22Rv1 (cell line): ENCODE measurements around the gene ADGRB2.
A peak's percentile ranks its signal among the peaks of the same experiment; 100 is the strongest.

Source experiments
- H3K27ac ChIP-seq: fragments of 450-650 bp; 2 replicates; pipeline ENCODE4 v1.5.1; 2017
- ZFX ChIP-seq: fragments of 450-650 bp; IDR thresholded peaks from 2 replicates; pipeline ENCODE4 v1.6.1; 2017; ENCODE audit warnings: antibody characterized with exemption, borderline replicate concordance
- TF ChIP-seq, protein P1 (sequence below): fragments of 450-650 bp; IDR thresholded peaks from 2 replicates; pipeline ENCODE4 v1.5.1; 2017; ENCODE audit warnings: mild to moderate bottlenecking

ADGRB2 gene

DNA sequence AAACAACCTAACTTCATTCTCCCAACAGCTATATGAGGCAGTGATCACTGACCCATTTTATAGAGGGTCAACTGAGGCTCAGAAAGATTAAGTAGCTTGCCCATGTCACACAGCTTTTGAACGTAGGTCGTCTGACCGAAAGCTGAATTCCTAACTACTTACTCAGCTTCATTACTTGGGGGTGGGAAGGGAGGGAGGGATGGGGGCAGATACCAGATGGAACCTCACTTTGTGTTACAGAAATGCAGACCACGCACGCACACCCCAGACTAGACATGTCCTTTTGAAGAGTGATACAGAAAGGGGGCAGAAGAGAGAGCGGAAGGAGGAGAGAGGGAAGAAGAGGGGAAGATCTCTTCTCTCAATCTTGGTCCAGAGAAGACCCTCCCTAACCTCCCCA is 2.3 kb downstream of the ADGRB2 start:
- no peak overlapping the region for H3K27ac ChIP-seq
- no peak for TF ChIP-seq ZFX
- TF ChIP-seq, protein P1, sequence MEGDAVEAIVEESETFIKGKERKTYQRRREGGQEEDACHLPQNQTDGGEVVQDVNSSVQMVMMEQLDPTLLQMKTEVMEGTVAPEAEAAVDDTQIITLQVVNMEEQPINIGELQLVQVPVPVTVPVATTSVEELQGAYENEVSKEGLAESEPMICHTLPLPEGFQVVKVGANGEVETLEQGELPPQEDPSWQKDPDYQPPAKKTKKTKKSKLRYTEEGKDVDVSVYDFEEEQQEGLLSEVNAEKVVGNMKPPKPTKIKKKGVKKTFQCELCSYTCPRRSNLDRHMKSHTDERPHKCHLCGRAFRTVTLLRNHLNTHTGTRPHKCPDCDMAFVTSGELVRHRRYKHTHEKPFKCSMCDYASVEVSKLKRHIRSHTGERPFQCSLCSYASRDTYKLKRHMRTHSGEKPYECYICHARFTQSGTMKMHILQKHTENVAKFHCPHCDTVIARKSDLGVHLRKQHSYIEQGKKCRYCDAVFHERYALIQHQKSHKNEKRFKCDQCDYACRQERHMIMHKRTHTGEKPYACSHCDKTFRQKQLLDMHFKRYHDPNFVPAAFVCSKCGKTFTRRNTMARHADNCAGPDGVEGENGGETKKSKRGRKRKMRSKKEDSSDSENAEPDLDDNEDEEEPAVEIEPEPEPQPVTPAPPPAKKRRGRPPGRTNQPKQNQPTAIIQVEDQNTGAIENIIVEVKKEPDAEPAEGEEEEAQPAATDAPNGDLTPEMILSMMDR = no peak

DNA sequence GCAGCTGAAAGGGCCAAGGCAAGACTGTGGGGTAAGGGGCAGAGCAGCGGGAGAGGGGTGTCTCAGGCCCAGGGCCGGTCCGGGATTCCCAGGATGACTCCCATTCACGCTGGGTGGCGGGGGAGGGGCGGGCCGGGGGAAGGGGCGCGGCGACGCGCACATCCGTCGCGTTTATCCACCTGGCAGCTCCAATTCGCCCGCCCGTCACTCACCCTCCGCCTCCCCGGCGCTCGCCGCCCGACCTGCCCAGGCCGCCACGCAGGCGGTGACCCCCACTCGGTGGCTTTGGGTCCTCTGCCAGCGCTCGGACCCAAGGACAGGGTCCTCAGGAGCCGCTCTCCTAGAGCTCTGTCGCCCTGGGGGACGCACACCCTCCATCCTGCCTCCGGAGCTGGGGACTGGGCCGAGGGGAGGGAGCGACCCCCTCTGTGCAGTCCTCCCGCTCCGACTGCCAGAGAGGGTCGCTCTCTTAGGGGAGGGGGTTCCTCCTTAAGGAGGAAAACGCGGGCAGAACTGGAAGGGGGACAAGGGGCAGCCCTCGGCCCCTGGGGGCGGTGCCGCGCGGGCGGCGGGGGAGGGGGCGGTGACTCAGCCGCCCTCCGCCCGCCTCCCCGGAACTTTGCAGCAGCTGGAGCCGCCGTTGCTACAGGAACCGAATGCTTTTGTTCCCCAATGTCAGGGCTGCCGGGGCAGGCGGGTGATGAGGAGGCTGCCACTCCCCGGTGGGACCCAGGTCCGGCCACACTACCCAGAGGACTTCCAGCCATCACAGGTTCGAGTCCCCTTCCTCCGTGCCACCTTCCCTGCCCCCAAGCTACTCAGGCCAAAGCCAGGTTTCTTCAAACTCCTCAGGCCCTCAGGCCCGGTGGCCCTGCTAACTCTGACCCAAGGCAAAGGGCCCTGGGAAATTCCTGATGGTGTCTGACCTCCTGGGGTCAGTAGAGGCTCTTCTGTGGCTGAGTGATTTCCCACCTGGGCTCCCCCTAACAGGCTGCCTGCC is 3.4 kb downstream of the ADGRB2 start:
- H3K27ac ChIP-seq = no peak overlapping the region
- TF ChIP-seq, protein P1 = no peak
- no peak for TF ChIP-seq ZFX

DNA sequence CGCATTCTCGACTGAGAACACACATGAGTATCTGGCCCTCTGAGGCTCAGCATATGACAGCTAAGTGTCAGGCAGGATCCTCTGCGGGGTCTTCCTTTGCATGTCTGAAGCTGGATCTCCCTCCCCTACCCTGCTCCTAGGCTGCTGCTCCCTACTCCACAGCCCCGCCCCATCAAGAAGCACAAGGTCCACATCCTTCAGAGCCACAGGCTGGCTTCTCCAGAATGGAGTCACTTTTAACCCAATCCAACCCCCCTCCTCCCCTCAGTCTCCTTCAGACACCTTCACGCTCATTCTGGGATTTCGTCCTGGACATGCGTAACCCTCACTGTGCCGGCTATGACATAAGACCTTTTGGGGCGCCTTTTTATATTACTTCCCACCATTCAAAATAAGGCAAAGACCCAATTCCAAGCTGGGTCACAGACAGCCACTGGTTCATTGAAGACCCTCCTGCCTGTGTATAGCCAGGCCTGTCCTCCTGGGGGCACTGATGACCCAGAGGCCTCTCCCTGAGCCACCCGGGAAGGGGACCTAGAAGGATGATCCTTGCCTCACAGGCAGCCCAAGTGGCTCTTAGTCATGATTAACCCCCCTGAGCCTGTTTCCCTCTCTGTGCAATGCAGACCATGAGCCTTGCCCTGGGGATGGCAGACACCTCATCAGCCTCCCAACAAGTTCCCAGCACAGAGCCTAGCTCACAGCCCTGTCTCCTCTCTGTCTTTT is 4.7 kb downstream of the ADGRB2 start:
- H3K27ac ChIP-seq = no peak overlapping the region
- TF ChIP-seq ZFX = no peak
- TF ChIP-seq, protein P1 = no peak

GRCh38 chr1:31758823-31759222 is 5.3 kb downstream of the ADGRB2 start:
- no peak overlapping the region for H3K27ac ChIP-seq
- TF ChIP-seq, protein P1 = no peak
- TF ChIP-seq ZFX = no peak

- TF ChIP-seq ZFX = no peak
- TF ChIP-seq, protein P1 = no peak
Observed at GRCh38 chr1:31757989-31758388, 6.2 kb downstream of the ADGRB2 start.

GRCh38 chr1:31757204-31757679 is 6.9 kb downstream of the ADGRB2 start:
- TF ChIP-seq ZFX = no peak
- TF ChIP-seq, protein P1 = peak; percentile 25; the same call in 1 of the 2 replicates
- H3K27ac ChIP-seq = no peak overlapping the region

More at GRCh38 chr1:31757989-31758388, 6.2 kb downstream of the ADGRB2 start:
- no peak overlapping the region for H3K27ac ChIP-seq

DNA sequence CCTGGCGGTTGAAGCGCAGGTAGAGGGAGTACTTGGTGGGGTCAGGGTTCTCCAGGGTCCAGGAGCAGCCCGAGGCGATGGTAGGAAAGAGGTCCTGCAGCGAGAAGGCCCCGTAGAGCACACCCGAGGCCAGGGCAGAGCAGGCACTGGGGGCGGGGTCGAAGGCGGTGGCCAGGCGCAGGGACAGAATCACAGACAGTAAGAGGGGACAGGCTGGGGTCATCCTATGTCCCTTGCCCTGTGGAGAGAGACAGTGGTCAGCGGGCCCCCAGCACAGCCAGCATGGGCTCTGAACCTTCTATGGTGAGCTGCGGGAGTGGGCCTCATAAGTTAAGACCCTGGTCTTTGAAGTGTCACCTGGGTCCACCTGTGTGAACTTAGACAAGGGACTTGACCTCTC is 7.6 kb downstream of the ADGRB2 start:
- H3K27ac ChIP-seq = no peak overlapping the region
- TF ChIP-seq ZFX = no peak
- TF ChIP-seq, protein P1 = no peak
